ENCODE data around the gene BAD.

The BAD gene

DNA sequence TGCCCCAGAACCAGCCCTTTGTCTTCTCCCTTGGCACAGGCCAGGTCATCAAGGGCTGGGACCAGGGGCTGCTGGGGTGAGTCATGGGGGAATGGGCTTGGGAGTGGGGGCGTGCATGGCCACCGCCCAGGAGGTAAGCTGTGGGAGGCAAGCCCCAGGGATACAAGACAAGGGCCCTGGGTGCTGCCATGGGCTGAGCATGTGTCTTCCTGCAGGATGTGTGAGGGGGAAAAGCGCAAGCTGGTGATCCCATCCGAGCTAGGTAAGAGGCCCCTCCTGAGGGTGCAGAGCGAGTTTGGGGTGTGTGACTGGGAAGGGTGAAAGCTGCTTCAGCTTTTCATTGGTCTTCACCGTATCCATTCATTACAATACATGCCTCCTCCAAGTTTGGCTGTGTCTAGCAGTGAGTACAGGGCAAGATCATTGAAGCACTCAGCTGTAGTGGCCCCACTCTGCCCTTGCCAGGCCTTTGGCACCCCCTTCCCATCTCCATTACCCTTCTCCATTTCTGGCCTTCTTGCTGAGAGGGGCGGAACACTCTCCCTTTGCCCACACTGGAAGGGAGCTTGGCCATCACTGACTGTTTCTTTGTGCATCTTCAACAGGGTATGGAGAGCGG is 41.1 kb downstream of the BAD start:
- H3K36me3 ChIP-seq (ENCODE audit: insufficient read depth, low read length) = peaks cover 23% of the 10 kb centered on the region
- H3K9ac ChIP-seq (ENCODE audit: low read depth, low read length) = peak overlapping the region; percentile 97
- H3K4me1 ChIP-seq (ENCODE audit: control insufficient read depth, insufficient read depth, low read length) = peaks cover 48% of the 10 kb centered on the region
- no peaks in the 10 kb centered on the region for H3K27me3 ChIP-seq (ENCODE audit: control insufficient read depth, insufficient read depth, low read length)
- H3K9me3 ChIP-seq (replicated peaks; ENCODE audit: low read length) = no peaks in the 10 kb centered on the region
- H3K4me2 ChIP-seq (ENCODE audit: low read length) = peak overlapping the region; percentile 85
- peak overlapping the region; percentile 100 for H3K4me3 ChIP-seq (ENCODE audit: low read length)

DNA sequence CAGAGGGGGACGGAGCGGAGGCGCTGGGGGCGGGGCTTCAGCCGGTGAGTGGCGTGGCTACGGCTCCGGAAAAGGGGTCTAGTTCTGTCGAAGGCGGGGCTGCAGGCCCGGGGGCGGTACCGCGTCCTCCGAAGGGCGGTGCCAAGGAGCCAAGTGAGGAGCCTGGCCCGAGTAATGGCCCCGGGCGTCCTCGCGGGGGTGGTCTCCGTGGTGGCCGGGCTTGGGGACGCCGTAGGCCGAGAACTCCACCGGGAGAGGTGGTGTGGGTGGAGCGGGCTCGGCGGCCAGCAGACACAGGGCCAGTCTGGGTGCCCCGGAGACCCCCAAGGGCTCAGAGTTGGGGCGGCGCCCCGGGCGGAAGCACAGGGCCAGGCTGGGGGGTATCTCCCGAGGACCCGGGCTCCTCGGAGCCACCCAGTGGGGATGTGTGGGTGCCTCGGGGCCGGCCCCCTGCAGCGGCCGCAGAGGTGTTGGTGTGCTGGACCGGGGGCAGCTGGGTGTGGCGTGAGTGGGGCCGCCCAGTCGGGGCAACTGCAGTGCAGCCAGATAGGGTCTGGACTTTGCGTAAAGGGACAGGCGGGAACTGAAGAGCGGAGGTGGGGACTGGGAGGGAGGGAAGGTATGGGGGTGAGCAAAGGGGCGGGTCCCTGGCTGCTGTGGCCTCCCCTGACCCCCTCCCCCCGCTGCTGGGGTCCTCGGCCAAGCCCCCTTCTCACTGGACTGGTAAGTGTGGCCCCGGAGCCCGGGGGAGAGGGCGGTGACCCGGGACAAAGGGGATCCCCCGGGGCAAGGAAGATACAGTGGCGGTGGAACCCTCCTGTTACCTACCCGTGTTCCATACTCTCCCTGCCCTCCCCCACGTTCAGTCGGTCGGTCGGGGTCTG is 42.7 kb downstream of the BAD start:
- peaks cover 38% of the 10 kb centered on the region for H3K4me1 ChIP-seq (ENCODE audit: control insufficient read depth, insufficient read depth, low read length)
- peak overlapping the region; percentile 97 for H3K9ac ChIP-seq (ENCODE audit: low read depth, low read length)
- H3K9me3 ChIP-seq (replicated peaks; ENCODE audit: low read length) = no peaks in the 10 kb centered on the region
- H3K36me3 ChIP-seq (ENCODE audit: insufficient read depth, low read length) = peaks cover 24% of the 10 kb centered on the region
- H3K4me3 ChIP-seq (ENCODE audit: low read length) = peak overlapping the region; percentile 100
- no peaks in the 10 kb centered on the region for H3K27me3 ChIP-seq (ENCODE audit: control insufficient read depth, insufficient read depth, low read length)
- H3K4me2 ChIP-seq (ENCODE audit: low read length) = peak overlapping the region; percentile 85

GRCh38 chr11:64241241-64241490 is 43.3 kb downstream of the BAD start:
- Histone ChIP-seq H3K4me3 (ENCODE audit: low read length) (peak overlapping the region; percentile 89), H3K9me3 (replicated peaks; ENCODE audit: low read length) (no peaks in the 10 kb centered on the region), H3K9ac (ENCODE audit: low read depth, low read length) (peak overlapping the region; percentile 88), H3K4me2 (ENCODE audit: low read length) (peak overlapping the region; percentile 89), H3K4me1 (ENCODE audit: control insufficient read depth, insufficient read depth, low read length) (peaks cover 38% of the 10 kb centered on the region), H3K36me3 (ENCODE audit: insufficient read depth, low read length) (peaks cover 24% of the 10 kb centered on the region), H3K27me3 (ENCODE audit: control insufficient read depth, insufficient read depth, low read length) (no peaks in the 10 kb centered on the region)

GRCh38 chr11:64240435-64241240 is 43.8 kb downstream of the BAD start, which contains the start of gene FKBP2:
TSS of gene FKBP2 (plus strand) at chr11:64241095. CDS start at chr11:64242388, 1,293 bp downstream.
- H3K4me3 ChIP-seq (ENCODE audit: low read length) = peak within 1 kb of the TSS; percentile 100
- H3K4me2 ChIP-seq (ENCODE audit: low read length) = peak within 1 kb of the TSS; percentile 89
- no peaks in the 10 kb centered on the region for H3K27me3 ChIP-seq (ENCODE audit: control insufficient read depth, insufficient read depth, low read length)
- peak within 1 kb of the TSS; percentile 97 for H3K9ac ChIP-seq (ENCODE audit: low read depth, low read length)
- H3K9me3 ChIP-seq (replicated peaks; ENCODE audit: low read length) = no peaks in the 10 kb centered on the region
- peaks cover 40% of the 10 kb centered on the region for H3K4me1 ChIP-seq (ENCODE audit: control insufficient read depth, insufficient read depth, low read length)
- H3K36me3 ChIP-seq (ENCODE audit: insufficient read depth, low read length) = peaks cover 29% of the 10 kb centered on the region

GRCh38 chr11:64239662-64240434 is 44.6 kb downstream of the BAD start:
- Histone ChIP-seq H3K4me2 (ENCODE audit: low read length) (peak overlapping the region; percentile 89), H3K9me3 (replicated peaks; ENCODE audit: low read length) (no peaks in the 10 kb centered on the region), H3K36me3 (ENCODE audit: insufficient read depth, low read length) (peaks cover 27% of the 10 kb centered on the region), H3K4me1 (ENCODE audit: control insufficient read depth, insufficient read depth, low read length) (peaks cover 43% of the 10 kb centered on the region), H3K9ac (ENCODE audit: low read depth, low read length) (peak overlapping the region; percentile 88), H3K27me3 (ENCODE audit: control insufficient read depth, insufficient read depth, low read length) (no peaks in the 10 kb centered on the region), H3K4me3 (ENCODE audit: low read length) (peak overlapping the region; percentile 89)

- Histone ChIP-seq H3K36me3 (ENCODE audit: insufficient read depth, low read length) (peaks cover 22% of the 10 kb centered on the region), H3K9ac (ENCODE audit: low read depth, low read length) (no peak overlapping the region), H3K4me3 (ENCODE audit: low read length) (no peak overlapping the region), H3K27me3 (ENCODE audit: control insufficient read depth, insufficient read depth, low read length) (no peaks in the 10 kb centered on the region), H3K4me2 (ENCODE audit: low read length) (no peak overlapping the region), H3K4me1 (ENCODE audit: control insufficient read depth, insufficient read depth, low read length) (peaks cover 38% of the 10 kb centered on the region), H3K9me3 (replicated peaks; ENCODE audit: low read length) (no peaks in the 10 kb centered on the region)
These were observed 45.5 kb downstream of the BAD start for GRCh38 chr11:64238999-64239398.

GRCh38 chr11:64238076-64238475 is 46.4 kb downstream of the BAD start:
- Histone ChIP-seq H3K4me3 (ENCODE audit: low read length) (no peak overlapping the region), H3K4me2 (ENCODE audit: low read length) (no peak overlapping the region), H3K9ac (ENCODE audit: low read depth, low read length) (no peak overlapping the region), H3K4me1 (ENCODE audit: control insufficient read depth, insufficient read depth, low read length) (peaks cover 35% of the 10 kb centered on the region), H3K9me3 (replicated peaks; ENCODE audit: low read length) (no peaks in the 10 kb centered on the region), H3K27me3 (ENCODE audit: control insufficient read depth, insufficient read depth, low read length) (no peaks in the 10 kb centered on the region), H3K36me3 (ENCODE audit: insufficient read depth, low read length) (peaks cover 15% of the 10 kb centered on the region)

DNA sequence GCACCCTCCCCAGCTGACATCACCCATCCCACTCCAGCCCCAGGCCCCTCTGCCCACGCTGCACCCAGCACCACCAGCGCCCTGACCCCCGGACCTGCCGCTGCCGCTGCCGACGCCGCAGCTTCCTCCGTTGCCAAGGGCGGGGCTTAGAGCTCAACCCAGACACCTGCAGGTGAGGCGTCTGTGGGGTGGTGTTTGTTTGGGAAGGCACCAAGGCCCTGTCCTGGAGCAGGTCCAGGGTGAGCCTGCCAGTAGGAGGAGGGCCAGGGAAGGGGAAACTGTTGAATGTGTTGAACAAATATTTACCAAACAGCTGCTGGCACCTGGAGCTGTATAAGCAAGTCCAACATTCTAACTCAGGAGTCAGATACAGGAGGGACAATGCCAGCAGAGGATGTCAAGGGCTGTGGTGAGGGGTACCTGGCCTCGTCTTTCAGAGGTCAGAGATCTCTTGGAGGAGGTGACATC is 46.9 kb downstream of the BAD start:
- Histone ChIP-seq H3K4me1 (ENCODE audit: control insufficient read depth, insufficient read depth, low read length) (peaks cover 29% of the 10 kb centered on the region), H3K36me3 (ENCODE audit: insufficient read depth, low read length) (peaks cover 13% of the 10 kb centered on the region), H3K9ac (ENCODE audit: low read depth, low read length) (no peak overlapping the region)

DNA sequence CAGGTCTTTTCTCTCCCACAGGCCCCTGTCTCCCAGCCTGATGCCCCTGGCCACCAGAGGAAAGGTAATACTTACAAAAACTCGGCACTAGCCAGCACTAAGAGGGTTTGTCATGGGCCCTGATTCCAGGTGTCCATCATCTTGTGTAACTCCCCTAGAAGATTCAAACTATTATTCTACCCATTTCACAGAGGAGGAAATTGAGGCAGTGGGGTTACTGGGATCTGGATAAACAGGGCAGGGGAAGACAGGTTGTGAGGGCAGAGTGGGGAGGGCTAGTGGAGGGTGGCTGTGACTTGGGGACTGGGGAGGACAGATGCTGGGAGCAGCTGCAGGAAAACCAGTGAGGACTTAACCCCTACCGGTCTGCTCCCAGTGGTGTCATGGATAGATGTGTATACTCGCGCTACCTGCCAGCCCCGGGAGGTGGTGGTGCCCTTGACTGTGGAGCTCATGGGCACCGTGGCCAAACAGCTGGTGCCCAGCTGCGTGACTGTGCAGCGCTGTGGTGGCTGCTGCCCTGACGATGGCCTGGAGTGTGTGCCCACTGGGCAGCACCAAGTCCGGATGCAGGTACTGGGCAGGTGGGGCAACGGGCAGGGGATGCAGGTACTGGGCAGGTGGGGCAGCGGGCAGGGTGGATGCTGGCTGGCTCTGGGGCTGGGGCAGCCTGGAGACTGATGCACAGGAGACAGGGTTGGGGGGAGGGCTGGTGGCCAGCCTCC is 48.9 kb downstream of the BAD start:
- peak overlapping the region; percentile 62 for H3K9ac ChIP-seq (ENCODE audit: low read depth, low read length)
- no peaks in the 10 kb centered on the region for H3K27me3 ChIP-seq (ENCODE audit: control insufficient read depth, insufficient read depth, low read length)
- H3K4me2 ChIP-seq (ENCODE audit: low read length) = peak overlapping the region; percentile 95
- H3K4me3 ChIP-seq (ENCODE audit: low read length) = peak overlapping the region; percentile 85
- H3K9me3 ChIP-seq (replicated peaks; ENCODE audit: low read length) = no peaks in the 10 kb centered on the region
- H3K36me3 ChIP-seq (ENCODE audit: insufficient read depth, low read length) = peaks cover 13% of the 10 kb centered on the region
- H3K4me1 ChIP-seq (ENCODE audit: control insufficient read depth, insufficient read depth, low read length) = peaks cover 28% of the 10 kb centered on the region

More for the DNA sequence above, 46.9 kb downstream of the BAD start:
- no peak overlapping the region for H3K4me3 ChIP-seq (ENCODE audit: low read length)
- no peaks in the 10 kb centered on the region for H3K27me3 ChIP-seq (ENCODE audit: control insufficient read depth, insufficient read depth, low read length)
- no peak overlapping the region for H3K4me2 ChIP-seq (ENCODE audit: low read length)
- no peaks in the 10 kb centered on the region for H3K9me3 ChIP-seq (replicated peaks; ENCODE audit: low read length)

DNA sequence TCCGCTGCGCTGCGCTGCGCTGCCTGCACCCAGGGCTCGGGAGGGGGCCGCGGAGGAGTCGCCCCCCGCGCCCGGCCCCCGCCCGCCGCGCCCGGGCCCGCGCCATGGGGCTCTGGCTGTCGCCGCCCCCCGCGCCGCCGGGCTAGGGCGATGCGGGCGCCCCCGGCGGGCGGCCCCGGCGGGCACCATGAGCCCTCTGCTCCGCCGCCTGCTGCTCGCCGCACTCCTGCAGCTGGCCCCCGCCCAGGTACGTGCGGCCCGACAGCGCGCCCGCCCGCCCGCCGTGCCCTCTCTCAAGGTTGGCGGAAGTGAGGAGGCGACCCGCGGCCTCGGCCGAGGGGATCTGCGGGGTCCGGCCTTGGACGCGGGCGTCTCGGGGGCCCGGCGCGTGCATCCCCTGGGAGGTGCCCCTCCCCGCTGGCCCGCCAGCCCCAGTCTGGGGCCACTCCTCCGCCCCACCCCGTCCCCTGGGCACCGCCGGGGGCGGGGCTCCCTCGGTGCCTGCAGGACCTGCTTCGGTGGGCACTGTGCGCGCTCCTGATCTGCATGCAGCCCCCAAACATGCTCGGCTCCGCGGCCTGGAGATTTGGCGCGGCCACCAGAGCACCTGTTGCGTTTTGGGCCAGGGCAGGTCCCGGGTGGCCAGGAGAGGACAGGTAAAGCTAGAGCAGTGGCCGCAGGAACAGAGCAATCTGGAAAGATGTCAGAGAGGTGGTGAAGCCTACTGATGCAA is 49.7 kb downstream of the BAD start:
- Histone ChIP-seq H3K4me2 (ENCODE audit: low read length) (peak overlapping the region; percentile 95), H3K4me3 (ENCODE audit: low read length) (peak overlapping the region; percentile 85), H3K27me3 (ENCODE audit: control insufficient read depth, insufficient read depth, low read length) (no peaks in the 10 kb centered on the region), H3K4me1 (ENCODE audit: control insufficient read depth, insufficient read depth, low read length) (peaks cover 26% of the 10 kb centered on the region), H3K9me3 (replicated peaks; ENCODE audit: low read length) (no peaks in the 10 kb centered on the region), H3K9ac (ENCODE audit: low read depth, low read length) (peak overlapping the region; percentile 62), H3K36me3 (ENCODE audit: insufficient read depth, low read length) (peaks cover 13% of the 10 kb centered on the region)
